NCI-H1092 treated with DMSO at 0.1 percent for 48 hours (cell line): ENCODE results near the gene C19orf25.

Experiments
- DNase-seq: peaks from one replicate; lab custom pipeline; 2025; lab: John Stamatoyannopoulos, UW

The C19orf25 gene

GRCh38 chr19:1432507-1432887 lies 46.5 kb downstream of the C19orf25 start:
- no peak for DNase-seq

- DNase-seq = no peak
These were observed 47.1 kb downstream of the C19orf25 start for GRCh38 chr19:1431759-1432506.

- DNase-seq = no peak
These were observed 48.8 kb downstream of the C19orf25 start for GRCh38 chr19:1430246-1430645.

- DNase-seq = no peak
These were observed 49.3 kb downstream of the C19orf25 start for GRCh38 chr19:1429750-1430149.

DNA sequence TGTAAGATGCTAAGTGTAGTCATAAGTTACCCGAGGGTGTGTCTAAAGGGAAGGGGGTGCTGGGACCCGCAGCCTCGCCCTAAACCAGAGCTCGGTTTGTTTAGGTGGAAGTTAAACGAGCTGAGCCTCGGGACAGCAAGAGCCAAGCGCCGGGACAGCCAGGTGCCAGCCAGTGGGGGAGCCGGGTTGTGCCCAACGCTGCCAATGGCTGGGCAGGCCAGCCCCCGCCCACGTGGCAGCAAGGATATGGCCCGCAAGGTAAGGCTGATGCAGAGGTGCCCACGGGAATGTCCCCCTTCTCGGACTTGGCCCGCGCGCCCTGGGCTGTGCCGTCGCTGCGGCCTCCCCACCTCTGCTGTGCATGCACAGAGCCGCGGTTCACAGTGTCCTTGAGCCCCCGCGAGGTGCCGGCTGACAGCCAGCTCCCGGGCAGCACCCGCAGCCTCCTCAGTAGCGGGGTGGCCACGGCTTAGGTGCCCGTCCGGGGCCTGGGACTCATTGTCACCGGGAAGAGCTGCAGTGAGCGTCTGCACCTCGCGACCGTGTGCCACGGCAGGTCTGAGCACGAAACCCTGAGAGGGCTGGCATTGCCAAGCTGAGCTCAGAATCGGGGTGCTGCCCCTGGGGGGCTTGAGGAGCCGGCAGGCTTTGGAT lies 50.1 kb downstream of the C19orf25 start:
- no peak for DNase-seq

GRCh38 chr19:1427221-1427920 lies 51.6 kb downstream of the C19orf25 start:
- no peak for DNase-seq

- no peak for DNase-seq
These were observed 52.3 kb downstream of the C19orf25 start for GRCh38 chr19:1426736-1427135.

DNA sequence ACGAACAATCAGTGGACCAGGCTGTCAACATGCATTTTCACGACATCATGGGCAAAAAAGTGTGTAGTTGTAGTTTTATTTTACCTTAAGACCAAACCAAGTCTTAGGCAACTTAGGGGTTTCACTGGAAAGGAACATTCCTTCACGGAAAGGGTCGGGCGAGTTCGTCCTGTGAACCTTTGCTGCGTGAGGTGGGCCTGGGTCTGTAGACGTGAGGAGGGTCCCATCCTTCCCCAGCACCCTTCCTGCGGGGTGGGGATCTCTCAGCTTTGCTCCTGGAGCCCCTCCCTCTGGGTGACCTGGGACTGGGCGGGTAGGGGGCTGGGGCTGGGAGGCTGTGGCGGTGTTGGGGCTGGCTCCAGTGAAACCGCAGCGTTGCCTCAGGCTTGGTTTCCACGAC lies 53.1 kb downstream of the C19orf25 start:
- no peak for DNase-seq

- no peak for DNase-seq
These were observed 53.7 kb downstream of the C19orf25 start for GRCh38 chr19:1425102-1425837.

DNA sequence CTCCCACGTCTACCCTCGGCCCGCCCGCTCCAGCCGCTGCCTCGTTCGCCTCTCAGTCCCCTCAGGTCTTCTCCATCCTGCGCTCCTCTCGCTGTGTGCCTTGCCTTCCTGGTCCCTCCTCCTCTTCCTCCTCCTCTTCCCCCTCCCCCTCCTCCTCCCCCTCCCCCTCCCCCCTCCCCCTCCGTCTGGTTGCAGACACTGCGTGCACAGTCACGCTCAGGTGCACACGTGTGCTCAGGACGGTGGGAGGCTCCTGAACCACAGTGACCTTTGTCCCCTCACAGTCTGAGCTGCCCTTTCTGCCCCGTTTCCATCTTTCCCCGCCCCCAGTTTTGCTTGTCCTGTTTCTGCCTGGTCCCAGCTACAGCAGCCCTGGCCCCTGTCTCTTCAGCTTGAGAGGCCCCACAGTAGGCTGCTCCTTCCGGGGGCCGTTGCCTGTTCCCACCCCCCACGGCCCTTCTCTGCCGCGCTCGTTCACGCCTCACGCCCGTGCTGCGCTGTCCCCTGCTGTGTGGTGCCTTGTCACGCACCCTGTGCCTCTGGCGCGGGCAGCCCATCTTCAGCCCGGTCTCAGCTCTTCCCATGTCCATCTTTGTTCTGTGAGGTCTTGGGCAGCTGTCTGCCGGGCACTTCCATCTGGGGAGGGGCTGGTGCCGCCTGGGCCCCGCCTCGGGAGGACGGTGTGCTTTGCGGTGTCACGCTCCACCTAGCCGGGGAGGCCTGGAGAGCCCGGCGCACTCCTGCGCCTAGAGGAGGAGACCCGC lies 54.6 kb downstream of the C19orf25 start:
- no peak for DNase-seq

DNA sequence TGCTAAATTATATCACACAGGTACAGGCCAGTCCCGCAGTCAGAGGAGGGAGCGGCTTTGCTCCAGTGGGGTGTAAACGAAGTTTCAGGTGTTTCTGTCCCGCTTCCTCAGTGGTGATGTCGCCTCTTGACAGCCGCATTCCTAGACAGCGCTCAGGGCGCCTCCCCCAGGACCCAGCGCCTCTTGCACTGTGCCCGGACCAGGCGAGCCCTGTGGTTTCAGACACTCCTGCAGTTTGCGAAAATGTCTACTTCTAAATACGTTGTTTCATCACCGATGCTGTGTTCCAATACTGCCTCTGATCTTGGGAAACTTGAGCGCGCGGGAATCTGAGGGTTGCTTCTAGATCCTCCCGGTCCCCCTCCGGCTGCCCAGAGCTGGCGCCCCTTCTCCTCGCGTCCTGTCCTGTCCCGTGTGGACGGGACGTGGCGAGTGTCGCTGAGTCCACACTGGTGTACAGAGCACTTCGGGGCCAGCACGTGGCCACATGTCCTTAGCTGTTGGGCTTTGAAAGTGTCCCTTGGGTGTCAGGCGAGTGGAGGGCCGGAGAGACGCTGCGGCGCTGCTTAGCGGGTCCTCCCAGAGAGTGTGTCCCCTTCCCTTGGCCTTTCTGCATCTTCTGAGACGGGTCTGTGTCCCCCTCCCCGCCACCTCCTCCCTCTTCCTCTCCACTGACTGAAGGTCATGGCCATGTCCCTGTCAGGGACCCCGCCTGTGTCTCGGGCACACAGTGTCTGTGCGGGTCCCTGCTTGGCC lies 55.4 kb downstream of the C19orf25 start:
- DNase-seq = no peak
